ENCODE data around the gene P2RX3. TPM values are rescaled to one million over a fixed set of nuclear protein-coding genes. Genes with fewer than 3 reads are reported as not detected.

Gene P2RX3
- total RNA-seq, 2 experiments from 2014 or later = not detected

- CTCF ChIA-PET (ENCODE audit: unreplicated experiment) = interaction anchor here (1.5 to 2.2 kb wide), 2 partner anchors 10 to 316 kb away, joined by 5 to 7 read pairs; partner anchors contain the start of gene SSRP1
- H2AFZ ChIP-seq (ENCODE audit: low read length) = peak within 1 kb of the TSS; percentile 64
These were observed 13.0 kb upstream of the P2RX3 start, which contains the start of gene TNKS1BP1 for GRCh38 chr11:57324886-57325734. Gene TNKS1BP1 (minus strand): TSS chr11:57324952. CDS start chr11:57321885, 3,067 bp downstream.

GRCh38 chr11:57325735-57326048 lies 12.5 kb upstream of the P2RX3 start:
- peaks cover 28% of the 10 kb centered on the region for H3K4me1 ChIP-seq (ENCODE audit: insufficient read depth, low read length, poor library complexity, severe bottlenecking)
- H3K36me3 ChIP-seq (ENCODE audit: insufficient read depth, low read length) = peaks cover 55% of the 10 kb centered on the region
- no peaks in the 10 kb centered on the region for H3K79me2 ChIP-seq (ENCODE audit: insufficient read depth, low read depth, low read length)
- H4K20me1 ChIP-seq (ENCODE audit: insufficient read depth, low read length) = no peaks in the 10 kb centered on the region
- TF ChIP-seq EZH2phosphoT487 (IDR thresholded peaks at IDR 0.05; ENCODE audit: borderline replicate concordance, low read depth, low read length) = no peak
- TF ChIP-seq CTCF (conservative IDR thresholded peaks at IDR 0.05; ENCODE audit: low read length) = no peak
- peak overlapping the region; percentile 97 for H3K4me2 ChIP-seq (ENCODE audit: low read length)
- H3K9me2 ChIP-seq (ENCODE audit: insufficient read depth, low read length) = no peaks in the 10 kb centered on the region
- DNase-seq (ENCODE audit: low spot score) = peak; percentile 19
- ChIA-PET POLR2A (interaction anchor here (0.6 to 2.5 kb wide), 6 partner anchors 10 to 319 kb away, joined by 3 to 57 read pairs (median 3); partner anchors contain the start of gene SSRP1), CTCF (ENCODE audit: unreplicated experiment) (interaction anchor here (1.5 to 2.2 kb wide), 2 partner anchors 10 to 315 kb away, joined by 5 to 7 read pairs; partner anchors contain the start of gene SSRP1)
- H3K4me3 ChIP-seq (ENCODE audit: low read depth, low read length, poor library complexity, severe bottlenecking) = peak overlapping the region; percentile 70
- no TSS peak for BruUV-seq (replicated peaks)
- H2AFZ ChIP-seq (ENCODE audit: low read length) = peak overlapping the region; percentile 64; the same call in 1 of the 2 replicates
- intact Hi-C loops (cut with micrococcal nuclease; ENCODE audit: unreplicated experiment) = loop anchor here (1.0 to 5.0 kb wide), 4 partner anchors 10 to 1252 kb away; partner anchors contain the start of genes LPXN, SSRP1, TIMM10 and ZDHHC5
- H3K27ac ChIP-seq (ENCODE audit: low read depth, low read length, poor library complexity, severe bottlenecking) = peak overlapping the region; percentile 86
- no peaks in the 10 kb centered on the region for H3K9me3 ChIP-seq (ENCODE audit: low read length)

More at GRCh38 chr11:57324886-57325734, 13.0 kb upstream of the P2RX3 start, which contains the start of gene TNKS1BP1:
- no peaks in the 10 kb centered on the region for H4K20me1 ChIP-seq (ENCODE audit: insufficient read depth, low read length)
- TF ChIP-seq CTCF (conservative IDR thresholded peaks at IDR 0.05; ENCODE audit: low read length) (no peak), EZH2phosphoT487 (IDR thresholded peaks at IDR 0.05; ENCODE audit: borderline replicate concordance, low read depth, low read length) (no peak)
- peaks cover 28% of the 10 kb centered on the region for H3K4me1 ChIP-seq (ENCODE audit: insufficient read depth, low read length, poor library complexity, severe bottlenecking)
- peak; percentile 96 for DNase-seq (ENCODE audit: low spot score)
- TSS peak; percentile 98 for BruUV-seq (replicated peaks)
- no peaks in the 10 kb centered on the region for H3K79me2 ChIP-seq (ENCODE audit: insufficient read depth, low read depth, low read length)
- H3K4me2 ChIP-seq (ENCODE audit: low read length) = peak within 1 kb of the TSS; percentile 97
- POLR2A ChIA-PET = interaction anchor here (0.7 to 2.5 kb wide), 5 partner anchors 10 to 319 kb away, joined by 3 to 57 read pairs (median 3); partner anchors contain the start of gene SSRP1
- H3K36me3 ChIP-seq (ENCODE audit: insufficient read depth, low read length) = peaks cover 49% of the 10 kb centered on the region
- peak within 1 kb of the TSS; percentile 70 for H3K4me3 ChIP-seq (ENCODE audit: low read depth, low read length, poor library complexity, severe bottlenecking)
- no peaks in the 10 kb centered on the region for H3K9me3 ChIP-seq (ENCODE audit: low read length)
- no peaks in the 10 kb centered on the region for H3K9me2 ChIP-seq (ENCODE audit: insufficient read depth, low read length)
- intact Hi-C loops (cut with micrococcal nuclease; ENCODE audit: unreplicated experiment) = loop anchor here (1.0 to 5.0 kb wide), 4 partner anchors 10 to 1252 kb away; partner anchors contain the start of genes LPXN, SSRP1, TIMM10 and ZDHHC5
- H3K27ac ChIP-seq (ENCODE audit: low read depth, low read length, poor library complexity, severe bottlenecking) = peak within 1 kb of the TSS; percentile 86
